ENCODE results near the gene PSMD8.
"Not testable (repeated sequence)": the region's sequence is repeated elsewhere in the genome, so short reads cannot be mapped to it uniquely, and the experiment has no call there.

PSMD8 gene

DNA sequence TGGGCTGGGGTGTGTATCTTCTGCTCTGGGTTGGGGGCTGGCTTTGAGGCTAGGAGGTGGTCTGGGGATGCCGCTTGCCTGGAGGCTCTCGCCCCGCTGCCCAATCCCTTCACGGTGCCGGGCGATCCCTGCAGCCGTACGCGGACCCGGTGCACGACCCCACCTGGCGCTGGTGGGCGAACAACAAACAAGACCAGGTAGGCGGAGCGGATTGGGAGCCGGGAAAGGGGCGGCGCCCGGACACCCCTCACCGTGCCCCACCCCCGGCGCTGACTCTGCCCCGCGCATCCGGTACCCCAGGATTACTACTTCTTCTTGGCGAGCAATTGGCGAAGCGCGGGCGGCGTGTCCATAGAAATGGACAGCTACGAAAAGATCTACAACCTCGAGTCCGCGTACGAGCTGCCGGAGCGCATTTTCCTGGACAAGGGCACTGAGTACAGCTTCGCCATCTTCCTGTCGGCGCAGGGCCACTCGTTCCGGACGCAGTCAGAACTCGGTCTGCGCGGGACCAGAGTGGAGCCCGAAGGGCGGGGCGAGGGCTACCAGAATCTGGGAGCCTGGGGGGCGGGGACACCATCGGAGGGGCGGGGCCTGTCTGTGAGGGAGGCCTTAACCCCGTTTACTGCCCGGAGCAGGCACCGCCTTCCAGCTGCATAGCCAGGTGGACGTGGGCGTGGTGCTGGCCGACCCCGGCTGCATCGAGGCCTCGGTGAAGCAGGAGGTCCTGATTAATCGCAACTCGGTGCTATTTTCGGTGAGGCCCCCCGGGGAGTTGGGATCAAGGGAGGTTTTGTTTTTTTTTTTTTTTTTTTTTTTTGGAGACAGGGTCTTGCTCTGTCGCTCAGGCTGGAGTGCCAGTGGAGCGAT lies 12.1 kb upstream of the PSMD8 start:
- DNase-seq: no peak

DNA sequence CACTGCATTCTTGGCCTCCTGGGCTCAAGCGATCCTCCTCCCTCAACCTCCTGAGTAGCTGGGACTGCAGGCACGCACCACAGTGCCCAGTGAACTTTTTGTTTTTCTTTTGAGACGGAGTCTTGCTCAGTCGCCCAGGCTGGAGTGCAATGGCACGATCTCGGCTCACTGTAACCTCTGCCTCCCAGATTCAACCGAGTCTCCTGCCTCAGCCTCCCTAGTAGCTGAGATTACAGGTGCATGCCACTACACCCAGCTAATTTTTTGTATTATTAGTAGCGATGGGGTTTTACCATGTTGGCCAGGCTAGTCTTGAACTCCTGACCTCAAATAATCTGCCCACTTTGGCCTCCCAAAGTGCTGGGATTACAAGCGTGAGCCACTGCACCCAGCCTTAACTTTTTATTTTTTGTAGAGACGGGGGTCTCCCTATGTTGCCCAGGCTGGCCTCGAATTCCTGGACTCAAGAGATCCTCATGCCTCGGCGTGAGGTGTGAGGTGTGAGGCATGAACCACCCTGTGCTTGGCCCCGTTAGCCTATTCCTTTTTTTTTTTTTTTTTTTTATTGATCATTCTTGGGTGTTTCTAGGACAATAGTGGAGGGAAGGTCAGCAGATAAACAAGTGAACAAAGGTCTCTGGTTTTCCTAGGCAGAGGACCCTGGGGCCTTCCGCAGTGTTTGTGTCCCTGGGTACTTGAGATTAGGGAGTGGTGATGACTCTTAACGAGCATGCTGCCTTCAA lies 11.3 kb upstream of the PSMD8 start:
- DNase-seq: not testable (repeated sequence)

DNA sequence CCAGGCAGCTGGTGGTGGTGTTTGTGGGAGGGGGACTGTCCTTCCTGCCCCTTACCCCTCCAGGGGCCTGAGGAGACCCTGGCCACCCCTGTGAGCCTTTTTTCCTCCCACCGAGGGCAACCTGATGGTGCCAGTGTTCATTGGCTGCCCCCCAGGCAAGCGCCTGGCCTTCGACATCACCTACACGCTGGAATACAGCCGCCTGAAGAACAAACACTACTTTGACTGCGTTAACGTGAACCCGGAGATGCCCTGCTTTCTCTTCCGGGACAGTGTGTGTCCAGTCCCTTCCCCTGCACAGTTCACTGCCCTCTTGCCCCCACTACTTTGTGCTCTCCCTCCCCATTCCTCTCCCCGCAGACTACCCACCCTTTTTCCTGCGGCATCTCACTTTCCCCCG lies 7.3 kb upstream of the PSMD8 start:
- no peak for DNase-seq

DNA sequence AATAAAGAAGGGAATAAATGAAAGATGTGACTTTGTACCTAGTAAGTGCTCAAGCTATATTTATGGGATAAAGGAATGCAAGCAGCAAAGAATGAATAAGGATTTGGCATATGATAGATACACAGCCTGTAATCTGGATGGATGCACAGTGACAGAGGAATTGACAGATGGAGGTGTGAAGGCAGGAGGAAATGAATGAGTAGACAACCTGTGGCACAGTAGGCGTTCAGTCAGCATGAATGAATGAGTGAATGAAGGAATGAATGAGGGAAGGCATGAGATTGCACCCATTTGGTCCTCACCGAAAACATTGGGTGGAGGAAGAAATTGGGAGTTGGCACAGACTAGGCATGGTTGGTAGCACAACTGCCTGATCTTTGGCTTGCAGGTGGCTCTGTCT lies 4.8 kb upstream of the PSMD8 start:
- no peak for DNase-seq

DNA sequence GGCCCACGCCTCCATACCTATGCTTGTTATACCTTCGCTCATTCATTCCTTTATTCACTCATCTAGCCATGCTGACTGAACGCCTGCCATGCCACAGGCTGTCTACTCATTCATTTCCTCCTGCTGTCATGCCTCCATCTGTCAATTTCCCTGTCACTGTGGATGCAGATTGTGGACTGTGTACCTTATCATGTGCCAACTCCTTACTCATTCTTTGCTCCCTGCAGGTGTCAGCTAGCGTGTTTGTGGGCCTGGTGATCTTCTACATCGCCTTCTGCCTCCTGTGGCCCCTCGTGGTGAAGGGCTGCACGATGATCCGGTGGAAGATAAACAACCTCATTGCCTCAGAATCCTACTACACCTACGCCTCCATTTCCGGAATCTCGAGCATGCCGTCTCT lies 4.1 kb upstream of the PSMD8 start:
- DNase-seq: no peak

DNA sequence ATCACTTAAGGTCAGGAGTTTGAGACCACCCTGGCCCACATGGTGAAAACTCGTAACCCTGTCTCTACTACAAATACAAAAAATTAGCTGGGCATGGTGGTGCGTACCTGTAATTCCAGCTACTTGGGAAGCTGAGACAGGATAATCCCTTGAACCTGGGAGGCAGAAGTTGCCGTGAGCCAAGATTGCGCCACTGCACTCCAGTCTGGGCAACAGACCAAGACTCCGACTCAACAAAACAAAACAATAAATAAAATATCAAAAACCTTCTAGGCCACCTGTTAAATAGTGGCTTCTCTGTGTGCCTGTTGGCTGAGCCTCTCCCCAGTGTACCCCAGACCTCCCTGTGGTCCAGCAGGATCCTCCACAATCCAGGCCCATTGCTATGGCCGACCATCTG lies 3.3 kb upstream of the PSMD8 start:
- no peak for DNase-seq

DNA sequence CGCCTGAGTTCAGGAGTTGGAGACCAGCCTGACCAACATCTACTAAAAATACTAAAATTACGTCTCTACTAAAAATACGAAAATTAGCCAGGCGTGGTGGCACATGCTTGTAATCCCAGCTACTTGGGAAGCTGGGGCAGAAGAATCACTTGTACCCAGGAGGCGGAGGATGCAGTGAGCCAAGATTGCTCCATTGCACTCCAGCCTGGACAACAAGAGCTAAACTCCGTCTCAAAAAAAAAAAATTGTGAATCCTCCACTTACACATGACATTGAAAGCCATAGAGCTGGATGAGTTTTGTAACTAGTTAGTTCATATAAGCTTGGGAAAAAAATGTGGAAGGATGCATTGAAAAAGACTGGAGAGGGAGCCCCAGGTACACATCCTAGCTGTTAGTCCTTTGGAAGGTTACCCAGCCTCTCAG lies 452 bp upstream of the PSMD8 start:
- DNase-seq: no peak

DNA sequence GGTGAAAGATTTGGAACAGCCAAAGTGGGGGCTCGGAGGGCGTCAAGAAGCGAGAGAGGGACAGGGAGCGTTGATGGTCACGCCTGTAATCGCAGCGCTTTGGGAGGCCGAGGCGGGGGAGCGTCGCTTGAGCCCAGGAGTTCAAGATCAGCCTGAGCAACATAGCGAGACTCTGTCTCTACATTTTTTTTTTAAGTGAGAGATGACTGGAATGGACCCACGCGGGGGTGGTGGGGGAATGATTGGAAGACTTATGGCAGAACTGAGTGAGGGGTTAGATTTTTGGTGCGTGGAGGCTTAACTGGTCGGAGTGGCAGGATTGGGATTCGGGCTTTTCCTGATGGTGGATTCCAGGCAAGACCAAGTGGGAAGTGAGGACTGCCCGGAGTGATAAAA lies 725 bp downstream of the PSMD8 start:
- DNase-seq: no peak

DNA sequence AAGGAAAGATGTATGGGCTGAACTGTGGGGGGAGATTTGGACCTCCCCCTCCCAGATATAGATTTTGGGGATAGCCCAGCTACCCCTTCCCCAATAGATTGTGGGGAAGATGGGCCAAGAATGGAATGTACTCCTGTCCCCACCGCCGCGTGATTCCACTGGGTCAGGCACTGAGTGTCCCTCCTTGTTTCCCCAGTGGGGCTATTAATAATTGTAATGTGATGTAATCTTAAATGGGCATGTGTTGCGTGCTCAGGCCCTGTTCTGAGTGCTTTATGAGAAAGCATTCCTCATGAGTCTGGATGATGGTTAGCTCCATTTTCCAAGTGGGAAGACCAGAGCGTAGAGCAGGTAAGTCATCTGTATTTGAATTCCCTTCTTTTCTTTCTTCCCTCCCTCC lies 1.4 kb downstream of the PSMD8 start:
- DNase-seq: no peak

DNA sequence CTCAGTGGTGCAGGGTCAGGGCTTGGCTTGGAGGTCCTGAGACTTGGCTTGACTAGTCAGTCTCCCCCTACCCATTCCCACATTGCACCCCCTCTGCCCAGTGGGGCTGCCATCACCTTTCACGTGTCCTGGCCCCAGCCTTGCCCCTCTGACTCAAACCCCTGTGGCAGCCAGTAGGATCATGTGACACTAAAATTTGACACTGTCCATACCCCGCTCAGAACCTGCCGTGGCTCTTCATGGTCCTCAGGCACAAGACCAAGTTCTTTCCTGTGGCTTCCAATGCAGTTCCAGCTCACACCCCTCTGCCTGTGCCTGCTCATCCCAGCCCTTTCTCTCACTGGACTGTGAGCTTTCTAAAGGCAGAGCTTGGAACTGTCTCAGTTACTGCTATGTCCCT lies 2.2 kb downstream of the PSMD8 start:
- no peak for DNase-seq

DNA sequence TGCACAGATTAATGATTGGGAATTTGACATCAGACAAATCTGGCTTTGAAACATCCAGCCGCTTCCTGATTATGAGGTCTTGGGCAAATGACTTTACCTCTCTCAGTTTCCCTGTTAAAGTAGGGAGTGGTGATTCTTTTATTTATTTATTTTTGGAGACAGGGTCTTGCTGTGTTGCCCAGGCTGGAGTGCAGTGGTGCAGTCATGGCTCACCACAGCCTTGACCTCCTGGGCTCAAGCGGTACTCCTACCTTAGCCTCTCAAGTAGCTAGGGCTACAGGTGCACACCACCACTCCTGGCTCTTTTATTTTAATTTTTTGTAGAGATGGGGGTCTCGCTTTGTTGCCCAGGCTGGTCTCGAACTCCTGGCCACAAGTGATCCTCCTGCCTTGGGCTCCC lies 2.7 kb downstream of the PSMD8 start:
- no peak for DNase-seq

DNA sequence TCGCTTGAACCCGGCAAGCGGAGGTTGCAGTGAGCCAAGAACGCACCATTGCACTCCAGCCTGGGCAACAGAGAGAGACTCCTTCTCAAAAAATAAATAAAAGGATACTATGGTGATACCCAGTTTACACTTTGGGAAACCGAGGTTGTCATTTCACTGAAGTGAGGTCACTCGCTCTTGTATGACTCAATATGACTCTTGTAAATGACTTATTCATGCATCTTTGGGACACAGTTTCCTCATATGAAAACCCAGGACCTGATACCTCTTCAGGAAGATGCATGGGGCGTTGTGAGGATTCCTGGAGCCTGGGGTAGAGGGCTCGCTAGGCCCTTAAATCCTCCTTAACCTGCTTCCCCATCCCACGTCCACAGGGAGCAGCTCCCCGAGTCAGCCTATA lies 4.5 kb downstream of the PSMD8 start:
- no peak for DNase-seq

DNA sequence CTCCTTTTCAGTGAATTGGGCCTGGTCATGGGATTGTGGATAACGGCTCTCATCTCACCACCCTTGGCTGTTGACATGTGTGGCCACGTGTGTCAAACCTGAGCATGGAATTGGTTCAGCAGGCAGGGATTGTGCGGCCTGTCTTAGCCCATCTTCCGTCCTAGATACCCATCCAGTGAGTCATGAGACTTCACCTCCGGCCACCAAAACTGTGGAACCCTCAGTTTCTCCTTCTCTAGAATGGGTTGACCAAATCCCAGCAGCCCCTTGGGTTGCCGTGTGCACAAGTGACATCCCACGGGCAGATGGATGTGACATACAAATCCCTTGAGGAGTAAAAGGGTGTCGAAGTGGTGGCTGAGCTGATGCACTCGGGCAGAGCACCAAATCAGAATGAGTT lies 6.8 kb downstream of the PSMD8 start:
- no peak for DNase-seq

DNA sequence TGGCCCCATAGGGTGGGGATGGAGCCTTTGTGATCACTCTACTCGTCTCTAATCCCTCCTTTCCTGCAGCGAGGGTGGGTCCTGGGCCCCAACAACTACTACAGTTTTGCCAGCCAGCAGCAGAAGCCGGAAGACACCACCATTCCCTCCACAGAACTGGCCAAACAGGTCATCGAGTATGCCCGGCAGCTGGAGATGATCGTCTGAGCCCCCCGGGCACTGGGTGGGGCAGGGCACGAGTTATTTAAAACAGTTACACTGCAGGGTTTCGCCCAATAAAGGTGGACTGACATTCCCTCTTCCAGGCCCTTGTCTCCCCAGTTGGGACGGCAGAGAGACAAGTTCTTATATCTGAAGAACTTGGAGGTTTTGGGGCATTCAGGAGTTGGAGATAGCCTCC lies 8.8 kb downstream of the PSMD8 start:
- DNase-seq: no peak

DNA sequence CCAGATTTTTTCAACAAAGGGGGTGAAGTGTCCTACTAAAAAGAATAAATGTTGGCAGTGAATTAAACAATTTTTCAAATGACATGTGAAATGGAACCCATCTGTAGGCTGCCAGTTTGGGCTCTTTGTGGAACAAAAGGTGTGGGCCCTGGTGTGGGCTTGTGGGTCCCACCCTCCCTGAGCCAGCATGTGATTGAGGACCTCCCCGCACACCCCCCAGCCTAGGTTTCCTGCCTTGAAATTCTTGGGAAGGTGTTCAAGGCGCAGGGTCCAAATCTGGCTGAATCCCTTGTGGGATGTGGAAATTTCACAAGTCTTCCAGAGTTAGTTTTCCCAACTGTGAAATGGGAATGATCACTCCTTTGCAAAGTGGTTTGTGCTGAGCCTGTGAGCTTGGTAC lies 9.4 kb downstream of the PSMD8 start:
- DNase-seq: no peak

DNA sequence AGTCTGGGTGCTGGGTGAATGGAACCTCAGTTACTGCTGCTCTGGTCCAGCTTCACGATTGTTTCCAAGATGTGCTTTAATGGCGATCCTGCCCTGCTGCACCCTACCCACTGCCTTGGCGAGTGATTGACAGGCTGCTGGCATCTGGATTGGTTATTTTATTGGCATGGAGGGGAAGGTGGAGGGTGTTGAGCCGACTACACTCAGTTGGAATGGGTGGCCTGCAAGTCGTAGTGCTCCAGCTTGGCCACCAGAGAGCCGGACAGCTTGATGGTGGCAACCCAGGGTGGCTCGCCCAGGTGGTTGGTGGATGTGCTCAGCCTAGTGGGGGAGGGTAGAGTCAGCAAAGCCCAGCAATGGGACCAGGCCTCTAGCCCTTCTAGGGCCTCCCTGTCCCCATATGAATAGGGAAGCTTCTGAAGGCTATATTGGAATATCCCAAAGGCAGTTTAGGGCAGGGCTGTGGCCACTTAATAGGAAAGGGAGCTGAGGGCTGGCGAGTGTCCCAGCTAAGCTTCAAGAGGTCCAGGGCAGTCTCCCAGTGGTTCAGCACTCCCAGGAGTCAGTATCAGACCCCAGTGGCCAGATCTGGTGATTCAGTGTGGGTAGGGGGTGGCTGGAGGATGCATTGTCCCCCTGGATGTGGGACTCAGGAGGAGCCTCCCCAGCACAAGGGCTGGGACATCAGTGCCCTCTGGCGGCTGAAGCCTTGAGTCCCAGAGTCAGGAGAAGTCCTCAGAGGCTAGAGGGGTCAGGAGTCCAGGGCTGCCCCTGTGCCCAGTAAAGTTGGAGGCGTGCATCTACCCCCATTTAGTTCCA lies 10.0 kb downstream of the PSMD8 start:
- DNase-seq: no peak

DNA sequence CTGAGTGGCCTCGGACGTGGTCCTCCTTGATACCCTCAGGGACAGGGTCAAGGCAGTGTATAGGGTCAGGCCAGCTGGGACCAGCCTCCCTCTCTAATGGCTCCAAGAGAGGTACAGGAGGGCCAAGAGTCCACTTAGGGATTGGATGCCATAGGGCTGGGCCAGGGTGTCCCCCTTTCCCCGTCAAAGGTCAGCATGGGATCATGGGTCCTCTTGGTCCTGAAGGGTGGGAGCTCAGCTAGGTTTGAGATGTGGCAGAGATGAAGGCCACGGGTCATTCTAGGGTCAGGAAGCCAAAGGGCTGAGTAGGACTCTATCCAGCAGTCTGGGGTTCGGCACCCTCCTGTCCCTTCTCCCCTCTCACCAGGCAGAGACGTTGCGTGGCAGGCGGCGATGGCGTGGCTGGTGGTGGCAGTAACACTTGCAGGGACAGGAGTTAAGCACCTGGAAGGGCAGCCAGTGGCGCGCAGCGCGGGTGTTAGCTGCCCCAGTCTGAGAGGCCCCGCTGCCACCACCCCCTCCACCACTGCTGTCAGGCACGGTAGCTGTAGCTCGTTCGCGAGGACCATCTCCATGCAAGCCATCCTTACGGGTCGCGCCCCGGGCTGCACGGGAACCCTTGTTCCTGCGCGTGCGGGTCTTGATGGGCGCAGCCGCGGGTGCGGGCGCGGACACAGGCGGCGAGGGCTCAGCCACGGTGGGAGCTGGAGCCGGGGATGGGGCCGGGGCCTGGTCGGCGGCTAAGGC lies 10.9 kb downstream of the PSMD8 start:
- no peak for DNase-seq

DNA sequence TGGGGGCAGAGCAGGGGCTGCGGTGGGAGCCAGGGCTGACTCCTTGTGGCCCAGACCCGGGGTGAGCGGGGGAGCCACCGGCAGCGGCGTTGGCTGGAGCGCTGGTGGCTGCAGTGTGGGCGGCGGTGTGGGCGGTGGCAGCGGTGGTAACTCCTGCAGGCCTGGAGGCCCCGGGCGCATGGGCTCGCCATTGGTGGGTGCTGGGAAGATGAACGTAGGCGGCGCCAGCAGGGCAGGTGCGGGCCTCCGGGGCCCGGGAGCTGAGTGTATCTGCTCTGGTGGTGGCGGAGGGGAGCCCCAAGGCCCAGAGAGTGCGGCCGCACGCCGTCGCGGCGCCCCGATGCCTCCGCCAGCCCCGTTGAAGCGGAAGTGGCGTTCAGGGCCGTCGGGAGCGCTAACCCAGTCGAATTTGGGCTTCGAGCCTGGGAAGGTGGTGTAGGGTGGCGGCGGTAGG lies 11.5 kb downstream of the PSMD8 start:
- DNase-seq: no peak

DNA sequence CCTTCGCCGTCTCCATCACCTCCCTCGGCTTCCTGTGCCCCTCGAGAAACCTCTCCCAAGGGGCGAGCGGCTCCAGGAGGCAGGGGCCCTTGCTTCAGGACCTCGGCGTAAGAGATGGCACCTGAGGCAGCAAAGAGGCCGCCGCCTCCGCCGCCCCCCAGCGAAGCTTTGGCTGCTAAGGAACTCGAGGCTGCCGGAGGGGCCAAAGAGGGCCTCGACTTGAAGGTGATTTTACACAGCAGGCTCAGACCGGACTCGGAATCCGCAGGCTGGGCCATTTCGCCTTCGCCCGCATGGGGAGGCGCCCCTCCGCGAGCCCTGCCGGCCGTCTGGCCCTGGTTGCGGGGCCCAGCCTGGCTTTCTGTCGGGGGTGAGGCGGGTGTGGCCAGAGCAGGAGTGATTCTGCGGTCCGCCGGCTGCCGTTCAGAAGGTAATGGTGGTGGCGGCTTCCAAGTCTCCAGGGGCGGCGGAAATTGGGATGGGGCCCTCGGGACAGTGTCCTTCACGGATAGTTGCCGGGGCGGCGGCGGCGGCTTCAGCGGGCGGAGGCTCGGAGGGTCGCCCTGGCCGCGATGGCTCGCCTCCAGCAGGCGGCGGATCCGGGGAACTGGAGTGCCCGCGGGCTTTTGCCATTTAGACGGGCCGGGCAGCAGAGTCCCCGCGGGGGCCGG lies 12.1 kb downstream of the PSMD8 start:
- DNase-seq: no peak

DNA sequence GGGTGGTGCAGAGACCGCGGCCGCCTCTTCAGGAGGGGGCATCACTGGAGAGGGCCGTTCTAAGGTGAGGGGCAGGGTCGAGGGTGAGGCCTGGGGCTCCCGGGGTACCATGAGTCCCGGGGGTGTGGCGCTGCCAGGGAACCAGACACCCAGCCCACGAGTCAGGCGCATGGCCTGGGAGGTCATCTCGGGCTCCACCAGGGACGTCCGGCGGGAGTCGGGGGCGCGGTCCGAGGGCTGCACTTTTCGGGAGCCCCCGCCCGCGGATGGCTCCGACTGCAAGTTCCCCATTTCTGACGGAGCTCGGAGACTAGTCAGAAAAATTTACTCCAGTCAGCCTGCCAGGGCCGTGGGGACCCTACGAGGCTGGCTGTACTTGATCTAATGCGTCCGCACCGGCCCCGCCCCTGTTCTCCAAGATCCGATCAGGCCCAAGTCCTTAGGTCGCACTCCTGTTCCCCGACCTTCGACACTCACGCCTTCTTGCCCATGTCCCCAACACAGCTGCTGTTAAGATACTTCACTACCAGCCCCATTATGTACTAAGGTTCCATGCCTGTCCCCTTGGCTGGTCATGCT lies 12.7 kb downstream of the PSMD8 start:
- no peak for DNase-seq

DNA sequence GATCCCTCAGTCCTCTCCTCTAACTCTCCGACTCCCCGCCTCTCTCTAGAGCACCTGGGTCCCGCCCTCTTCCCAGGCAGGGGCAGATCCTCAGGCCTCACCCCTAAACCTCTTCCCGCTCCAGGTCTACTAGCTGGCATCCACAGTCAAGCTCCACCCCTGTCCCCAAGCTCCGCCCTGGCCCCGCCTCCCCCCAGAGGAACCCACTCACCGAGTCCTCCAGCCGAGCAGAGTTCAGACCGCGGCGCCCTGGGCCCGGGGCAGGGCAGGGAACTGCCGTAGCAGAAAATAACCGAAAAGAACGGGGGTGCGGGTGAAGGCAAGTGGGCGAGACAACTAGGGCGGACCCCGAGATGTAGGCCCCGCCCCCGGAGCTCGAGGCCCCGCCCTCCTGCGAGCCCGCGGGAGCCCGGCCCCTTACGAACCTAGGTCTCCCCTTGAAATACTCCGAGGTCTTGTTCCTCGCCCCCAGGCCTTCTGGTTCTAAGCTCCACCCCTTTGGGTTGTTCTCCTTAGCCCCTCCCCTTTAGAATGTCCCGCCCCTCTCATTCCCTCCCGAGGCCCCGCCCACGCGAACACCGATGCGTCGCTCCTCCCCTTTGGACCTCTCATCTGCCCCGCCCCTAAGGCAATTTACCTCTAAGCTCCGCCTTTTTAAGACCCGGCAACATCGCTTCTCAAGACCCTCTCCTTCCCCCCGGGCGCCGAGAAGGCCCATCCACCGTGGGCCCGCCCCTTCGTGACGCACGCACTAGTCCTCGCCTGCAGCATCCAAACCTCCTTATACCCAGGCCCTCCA lies 13.4 kb downstream of the PSMD8 start, which contains the start of gene GGN:
GGN (minus strand) TSS at position 485 of the 799 bp plus-strand sequence. CDS start 773 bp downstream, outside the sequence.
- no peak for DNase-seq
